Prostate gland (tissue), 2 donors: ENCODE measurements around the gene MEFV. TPM values are rescaled to one million over a fixed set of nuclear protein-coding genes. Genes with fewer than 3 reads are reported as not detected.

Experiments
- DNase-seq: peaks from one replicate; pipeline ENCODE4 v3.0.0-alpha.2; 2019; ENCODE audit warnings: low spot score
- H3K27ac ChIP-seq, 2 donors: fragments of 200-600 bp; sonication (generic); 2 replicates each; pipeline ENCODE4 v1.5.1; 2017 to 2019
- H3K27me3 ChIP-seq: fragments of 200-600 bp; sonication (generic); replicated peaks from 2 replicates; pipeline ENCODE4 v1.5.1; 2019; ENCODE audit not compliant: insufficient read depth
- H3K36me3 ChIP-seq, 2 donors: fragments of 200-600 bp; sonication (generic); 1 replicate in 1 of 2; 2 replicates in 1 of 2; pipeline versions ENCODE4 v1.5.1 to v1.8.1; 2017 to 2019
- H3K4me1 ChIP-seq: fragments of 200-600 bp; sonication (generic); replicated peaks from 2 replicates; pipeline ENCODE4 v1.5.1; 2019
- H3K4me3 ChIP-seq, 2 donors: fragments of 200-600 bp; sonication (generic); 2 replicates each; pipeline ENCODE4 v1.5.1; 2017 to 2019
- H3K9me3 ChIP-seq: fragments of 200-600 bp; sonication (generic); 2 replicates; pipeline ENCODE4 v1.5.1; 2017
- POLR2A ChIP-seq: fragments of 450-650 bp; IDR thresholded peaks from one replicate; pipeline ENCODE4 v1.6.1; 2016; ENCODE audit warnings: antibody characterized with exemption, mild to moderate bottlenecking
- POLR2AphosphoS5 ChIP-seq: sonication (generic); formaldehyde crosslinking; IDR thresholded peaks from one replicate; pipeline ENCODE4 v1.6.1; 2017; ENCODE audit warnings: antibody characterized with exemption
- WGBS: methylation state at CpG from one replicate; pipeline ENCODE4 v1.1.5; 2018; 5-methylcytosine and 5-hydroxymethylcytosine counted together
- intact Hi-C: fragments of 100-400 bp; cut with DNase I; formaldehyde crosslinking; loops from one replicate; pipeline ENCODE4 v1.14.2; 2022
- total RNA-seq, 2 donors: library from RNA; depleted of rRNA; stranded (reverse); fragments of >200 nt; gene quantifications; one replicate each; pipeline ENCODE4 v1.1.0, GENCODE V29; 2016
- TF ChIP-seq, protein P1 (sequence below), 4 experiments: fragments of 200-600 bp in 2 of 4; fragments of 450-650 bp in 2 of 4; sonication (generic) in 2 of 4; IDR thresholded peaks; 1 replicate in 3 of 4; 2 replicates in 1 of 4; pipeline ENCODE4 v1.5.1; 2016 to 2019; ENCODE audit warnings: antibody characterized with exemption in 4 of 4, mild to moderate bottlenecking in 2 of 4, moderate library complexity in 2 of 4

The MEFV gene
- total RNA-seq, 2 donors from 2014 or later = 0.77 to 5.9 TPM

DNA sequence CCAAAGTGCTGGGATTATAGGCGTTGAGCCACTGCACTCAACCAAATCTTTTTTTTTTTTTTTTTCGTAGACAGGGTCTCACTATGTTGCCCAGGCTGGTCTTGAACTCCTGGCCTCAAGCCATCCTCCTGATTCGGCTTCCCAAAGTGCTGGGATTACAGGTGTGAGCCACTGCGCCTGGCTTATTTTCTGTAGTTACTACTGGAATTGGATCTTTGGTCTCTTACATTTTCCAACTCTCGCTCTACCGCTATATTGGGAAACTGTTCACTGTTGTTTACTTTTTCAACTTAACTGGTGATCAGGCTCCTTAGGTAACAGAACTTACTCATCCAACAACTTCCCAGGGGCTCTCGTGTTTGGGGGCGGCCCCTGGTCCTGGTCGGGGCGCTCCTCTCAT is 35.6 kb downstream of the MEFV start:
- TF ChIP-seq POLR2A (no peak), POLR2AphosphoS5 (no peak)
- TF ChIP-seq, protein P1, sequence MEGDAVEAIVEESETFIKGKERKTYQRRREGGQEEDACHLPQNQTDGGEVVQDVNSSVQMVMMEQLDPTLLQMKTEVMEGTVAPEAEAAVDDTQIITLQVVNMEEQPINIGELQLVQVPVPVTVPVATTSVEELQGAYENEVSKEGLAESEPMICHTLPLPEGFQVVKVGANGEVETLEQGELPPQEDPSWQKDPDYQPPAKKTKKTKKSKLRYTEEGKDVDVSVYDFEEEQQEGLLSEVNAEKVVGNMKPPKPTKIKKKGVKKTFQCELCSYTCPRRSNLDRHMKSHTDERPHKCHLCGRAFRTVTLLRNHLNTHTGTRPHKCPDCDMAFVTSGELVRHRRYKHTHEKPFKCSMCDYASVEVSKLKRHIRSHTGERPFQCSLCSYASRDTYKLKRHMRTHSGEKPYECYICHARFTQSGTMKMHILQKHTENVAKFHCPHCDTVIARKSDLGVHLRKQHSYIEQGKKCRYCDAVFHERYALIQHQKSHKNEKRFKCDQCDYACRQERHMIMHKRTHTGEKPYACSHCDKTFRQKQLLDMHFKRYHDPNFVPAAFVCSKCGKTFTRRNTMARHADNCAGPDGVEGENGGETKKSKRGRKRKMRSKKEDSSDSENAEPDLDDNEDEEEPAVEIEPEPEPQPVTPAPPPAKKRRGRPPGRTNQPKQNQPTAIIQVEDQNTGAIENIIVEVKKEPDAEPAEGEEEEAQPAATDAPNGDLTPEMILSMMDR (IDR thresholded peaks at IDR 0.05) = no peak
- 85% methylated on average over 10 of the region's 10 CpGs for WGBS
- Histone ChIP-seq H3K4me3 (no peak overlapping the region), H3K9me3 (peaks cover 13% of the 10 kb centered on the region), H3K4me1 (no peaks in the 10 kb centered on the region), H3K27me3 (no peaks in the 10 kb centered on the region), H3K27ac (no peak overlapping the region), H3K36me3 (peaks cover 0 to 3% of the 10 kb centered on the region in 2 donors)
- intact Hi-C loops = no loop called here
- no peak for DNase-seq

DNA sequence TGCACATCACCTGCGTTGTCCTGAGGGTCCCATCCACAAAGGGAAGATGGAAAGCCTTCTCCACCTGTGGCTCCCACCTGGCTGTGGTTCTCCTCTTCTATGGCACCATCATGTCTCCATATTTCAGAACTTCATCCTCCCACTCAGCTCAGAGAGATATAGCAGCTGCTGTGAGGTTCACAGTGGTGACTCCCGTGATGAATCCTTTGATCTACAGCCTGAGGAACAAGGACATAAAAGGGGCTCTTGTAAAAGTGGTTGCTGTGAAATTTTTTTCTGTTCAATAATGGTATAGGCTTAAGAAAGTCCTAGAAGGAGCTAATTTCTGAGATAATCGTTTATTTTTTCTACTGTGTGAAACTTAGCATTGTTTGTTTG is 40.2 kb downstream of the MEFV start:
- no peaks in the 10 kb centered on the region for H3K36me3 ChIP-seq
- DNase-seq = no peak
- H3K9me3 ChIP-seq = no peaks in the 10 kb centered on the region
- H3K4me3 ChIP-seq = no peak overlapping the region
- no peaks in the 10 kb centered on the region for H3K27me3 ChIP-seq
- intact Hi-C loops = no loop called here
- no peak overlapping the region for H3K27ac ChIP-seq
- TF ChIP-seq POLR2AphosphoS5 (no peak), POLR2A (no peak)
- TF ChIP-seq, protein P1 (IDR thresholded peaks at IDR 0.05) = no peak
- WGBS = 64% methylated on average over 3 of the region's 3 CpGs
- H3K4me1 ChIP-seq = no peaks in the 10 kb centered on the region

DNA sequence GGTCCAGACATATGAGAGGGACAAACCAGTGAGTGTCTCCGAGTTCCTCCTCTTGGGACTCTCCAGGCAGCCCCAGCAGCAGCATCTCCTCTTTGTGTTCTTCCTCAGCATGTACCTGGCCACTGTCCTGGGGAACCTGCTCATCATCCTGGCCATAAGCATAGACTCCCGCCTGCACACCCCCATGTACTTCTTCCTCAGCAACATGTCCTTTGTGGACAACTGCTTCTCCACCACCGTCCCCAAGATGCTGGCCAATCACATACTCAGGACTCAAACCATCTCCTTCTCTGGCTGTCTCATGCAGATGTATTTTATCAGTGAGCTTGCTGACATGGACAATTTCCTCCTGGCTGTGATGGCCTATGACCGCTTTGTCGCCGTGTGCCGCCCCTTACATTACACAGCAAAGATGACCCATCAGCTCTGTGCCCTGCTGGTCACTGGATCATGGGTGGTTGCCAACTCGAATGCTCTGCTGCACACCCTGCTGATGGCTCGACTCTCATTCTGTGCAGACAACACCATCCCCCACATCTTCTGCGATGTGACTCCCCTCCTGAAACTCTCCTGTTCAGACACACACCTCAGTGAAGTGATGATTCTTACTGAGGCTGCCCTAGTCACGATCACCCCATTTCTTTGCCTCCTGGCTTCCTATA is 40.7 kb downstream of the MEFV start:
- H3K4me3 ChIP-seq = no peak overlapping the region
- H3K36me3 ChIP-seq = no peaks in the 10 kb centered on the region
- 82% methylated on average over 11 of the region's 11 CpGs for WGBS
- no peaks in the 10 kb centered on the region for H3K4me1 ChIP-seq
- H3K27me3 ChIP-seq = no peaks in the 10 kb centered on the region
- TF ChIP-seq POLR2AphosphoS5 = no peak
- TF ChIP-seq POLR2A = no peak
- TF ChIP-seq, protein P1 (IDR thresholded peaks at IDR 0.05) = no peak
- intact Hi-C loops = no loop called here
- no peak for DNase-seq
- H3K9me3 ChIP-seq = no peaks in the 10 kb centered on the region
- H3K27ac ChIP-seq = no peak overlapping the region

DNA sequence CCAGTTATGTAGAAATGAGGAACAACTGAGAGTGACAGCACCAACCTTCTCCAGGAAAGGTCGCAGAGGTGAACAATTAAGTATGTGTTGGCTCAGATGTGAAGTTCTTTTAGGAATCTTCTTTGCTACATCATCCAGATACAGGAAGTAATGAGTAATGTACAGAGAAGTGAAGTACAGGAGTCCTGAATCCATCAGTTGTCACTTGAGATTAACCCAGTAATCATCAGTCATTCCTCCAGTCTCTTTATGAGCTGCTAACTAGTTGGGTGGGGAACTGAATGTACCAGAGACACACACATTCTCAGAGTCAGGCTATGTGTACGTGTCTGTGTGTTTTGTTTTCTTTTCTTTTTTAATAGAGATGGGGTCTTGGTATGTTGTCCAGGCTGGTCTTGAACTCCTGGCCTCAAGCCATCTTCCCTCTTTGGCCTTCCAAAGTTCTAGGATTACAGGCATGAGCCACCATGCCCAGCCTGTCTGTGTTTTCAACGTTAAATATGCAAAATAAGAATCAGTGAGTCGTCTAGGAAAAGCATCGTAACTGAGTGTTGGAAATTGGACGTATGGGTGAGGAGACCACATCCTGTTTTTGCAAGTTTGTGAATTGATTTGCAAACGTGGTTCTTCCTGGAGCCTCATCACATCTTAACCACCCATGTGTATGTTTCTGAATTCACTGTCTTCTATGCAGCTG is 41.4 kb downstream of the MEFV start:
- H3K27ac ChIP-seq = no peak overlapping the region
- WGBS = 45% methylated on average over 7 of the region's 7 CpGs
- intact Hi-C loops = no loop called here
- no peaks in the 10 kb centered on the region for H3K4me1 ChIP-seq
- H3K4me3 ChIP-seq = no peak overlapping the region
- DNase-seq = no peak
- H3K9me3 ChIP-seq = no peaks in the 10 kb centered on the region
- no peaks in the 10 kb centered on the region for H3K36me3 ChIP-seq
- no peaks in the 10 kb centered on the region for H3K27me3 ChIP-seq
- TF ChIP-seq POLR2AphosphoS5 (no peak), POLR2A (no peak)
- TF ChIP-seq, protein P1 (IDR thresholded peaks at IDR 0.05) = no peak

DNA sequence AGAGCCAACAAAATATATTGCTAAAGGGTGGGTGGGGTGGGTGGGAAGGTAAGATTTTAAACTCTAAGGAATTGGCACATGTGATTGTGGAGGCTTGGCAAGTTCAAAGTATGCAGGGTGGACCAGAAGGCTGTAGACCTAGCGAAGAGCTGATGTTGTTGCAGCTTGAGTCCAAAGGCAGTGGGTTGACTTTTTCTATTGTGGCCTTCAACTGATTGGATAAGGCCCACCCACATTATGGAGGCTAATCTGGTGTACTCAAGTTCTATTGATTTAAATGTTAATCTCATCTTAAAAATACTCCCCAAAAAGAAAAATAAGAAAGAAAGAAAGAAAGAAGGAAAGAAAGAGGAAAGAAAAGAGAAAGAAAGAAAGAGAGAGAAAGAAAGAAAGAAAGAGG is 43.9 kb downstream of the MEFV start:
- DNase-seq = no peak
- Histone ChIP-seq H3K4me3 (no peak overlapping the region), H3K27ac (no peak overlapping the region), H3K4me1 (no peaks in the 10 kb centered on the region), H3K36me3 (no peaks in the 10 kb centered on the region), H3K9me3 (no peaks in the 10 kb centered on the region), H3K27me3 (no peaks in the 10 kb centered on the region)
- TF ChIP-seq POLR2AphosphoS5 = no peak
- no peak for TF ChIP-seq POLR2A
- TF ChIP-seq, protein P1 (IDR thresholded peaks at IDR 0.05) = no peak
- intact Hi-C loops = no loop called here
- WGBS = 67% methylated on average over 1 of the region's 1 CpG
